ENCODE data around the gene MYBL2. TPM values are rescaled to one million over a fixed set of nuclear protein-coding genes. Genes with fewer than 3 reads are reported as not detected.

Gene MYBL2
- total and polyA plus RNA-seq, 4 donors: 1.6 to 30.9 (median 1.9) TPM; not detected in 1

- Histone ChIP-seq H3K9me3 (ENCODE audit: control insufficient read depth in 4 of 4, low read length in 3 of 4) (no peaks in the 10 kb centered on the region), H3K4me3 (ENCODE audit: low read depth in 1 of 3, low read length in 3 of 3) (no peak overlapping the region), H3K4me1 (ENCODE audit: control insufficient read depth in 4 of 4, insufficient read depth in 4 of 4, low read length in 3 of 4) (peaks cover 2 to 8% (median 7%) of the 10 kb centered on the region in 4 donors), H3K9ac (ENCODE audit: low read depth in 1 of 2, low read length in 2 of 2) (no peak overlapping the region), H3K27me3 (ENCODE audit: control insufficient read depth in 4 of 4, insufficient read depth in 4 of 4, low read length in 3 of 4) (no peaks in the 10 kb centered on the region), H3K36me3 (ENCODE audit: control insufficient read depth in 4 of 4, insufficient read depth in 3 of 4, low read depth in 1 of 4, low read length in 3 of 4) (no peaks in the 10 kb centered on the region), H3K27ac (ENCODE audit: low read depth in 1 of 2, low read length in 2 of 2) (no peak overlapping the region)
- no peak for TF ChIP-seq ZBTB33 (IDR thresholded peaks at IDR 0.05)
- TF ChIP-seq TAF1 (conservative IDR thresholded peaks at IDR 0.05): no peak
- no peak for TF ChIP-seq JUND (IDR thresholded peaks at IDR 0.05)
- no peak for DNase-seq (ENCODE audit: low spot score)
- 89% methylated on average over 3 of the region's 3 CpGs for WGBS
These were observed 56.8 kb downstream of the MYBL2 start for GRCh38 chr20:43723735-43724134.

DNA sequence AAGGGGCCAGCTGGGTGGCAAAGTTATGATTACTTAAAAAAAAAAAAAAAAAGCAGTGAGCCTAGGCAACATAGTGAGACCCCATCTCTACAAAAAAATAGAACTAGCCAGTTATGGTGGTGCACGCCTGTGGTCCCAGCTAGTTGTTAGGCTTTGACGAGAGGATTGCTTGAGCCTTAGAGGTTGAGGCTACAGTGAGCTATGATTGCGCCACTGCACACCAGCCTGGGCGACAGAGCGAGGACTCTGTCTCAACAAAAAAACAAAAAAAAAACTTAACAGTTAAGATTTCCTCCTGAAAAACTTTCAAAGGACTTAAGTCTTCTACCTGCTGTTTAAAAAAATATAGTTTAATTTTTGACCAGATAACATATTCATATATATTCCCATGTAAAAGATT, 57.5 kb downstream of the MYBL2 start:
- no peak overlapping the region for H3K9ac ChIP-seq (ENCODE audit: low read depth in 1 of 2, low read length in 2 of 2)
- TF ChIP-seq FOXA2 (IDR thresholded peaks at IDR 0.05) (no peak), ZBTB33 (IDR thresholded peaks at IDR 0.05) (no peak), RXRA (IDR thresholded peaks at IDR 0.05) (no peak), TAF1 (conservative IDR thresholded peaks at IDR 0.05) (no peak), CTCF (IDR thresholded peaks at IDR 0.05; ENCODE audit: low read depth, low read length, missing input control) (no peak), ATF3 (IDR thresholded peaks at IDR 0.05) (no peak), HNF4G (IDR thresholded peaks at IDR 0.05) (no peak), EGR1 (IDR thresholded peaks at IDR 0.05; ENCODE audit: low read depth in 2 of 2) (no peak), RAD21 (IDR thresholded peaks at IDR 0.05) (no peak), YY1 (IDR thresholded peaks at IDR 0.05) (no peak), HNF4A (conservative IDR thresholded peaks at IDR 0.05) (no peak), FOXA1 (IDR thresholded peaks at IDR 0.05) (no peak), SP1 (IDR thresholded peaks at IDR 0.05) (no peak), GABPA (IDR thresholded peaks at IDR 0.05 in 1 of 2, conservative IDR thresholded peaks at IDR 0.05 in 1 of 2) (no peak)
- TF ChIP-seq, protein P1, sequence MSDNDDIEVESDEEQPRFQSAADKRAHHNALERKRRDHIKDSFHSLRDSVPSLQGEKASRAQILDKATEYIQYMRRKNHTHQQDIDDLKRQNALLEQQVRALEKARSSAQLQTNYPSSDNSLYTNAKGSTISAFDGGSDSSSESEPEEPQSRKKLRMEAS (IDR thresholded peaks at IDR 0.05): no peak
- no peak for DNase-seq (ENCODE audit: low spot score)
- H3K9me3 ChIP-seq (ENCODE audit: control insufficient read depth in 4 of 4, low read length in 3 of 4): no peaks in the 10 kb centered on the region
- 94% methylated on average over 5 of the region's 5 CpGs for WGBS
- H3K27me3 ChIP-seq (ENCODE audit: control insufficient read depth in 4 of 4, insufficient read depth in 4 of 4, low read length in 3 of 4): no peaks in the 10 kb centered on the region
- no peak overlapping the region for H3K4me3 ChIP-seq (ENCODE audit: low read depth in 1 of 3, low read length in 3 of 3)
- no peaks in the 10 kb centered on the region for H3K36me3 ChIP-seq (ENCODE audit: control insufficient read depth in 4 of 4, insufficient read depth in 3 of 4, low read depth in 1 of 4, low read length in 3 of 4)
- H3K4me1 ChIP-seq (ENCODE audit: control insufficient read depth in 4 of 4, insufficient read depth in 4 of 4, low read length in 3 of 4): peaks cover 2 to 8% (median 7%) of the 10 kb centered on the region in 4 donors
- H3K27ac ChIP-seq (ENCODE audit: low read depth in 1 of 2, low read length in 2 of 2): no peak overlapping the region
